HepG2 (cell line): ENCODE data around the gene TMEM214. TPM values are rescaled to one million over a fixed set of nuclear protein-coding genes. Genes with fewer than 3 reads are reported as not detected.

Experiments used
- ATF7-NPFF ChIP-seq: sonication (generic); formaldehyde crosslinking; IDR thresholded peaks from 2 replicates; pipeline ENCODE4 v1.8.1; 2023; ENCODE audit warnings: mild to moderate bottlenecking, low read depth, missing genetic modification reagents, moderate library complexity
- ETV5 ChIP-seq: IDR thresholded peaks from 2 replicates; pipeline ENCODE4 v1.6.1; 2018; ENCODE audit warnings: missing biosample characterization, missing genetic modification reagents, inconsistent platforms, borderline replicate concordance
- FOXA1 ChIP-seq, 2 experiments: fragments of 450-650 bp in 1 of 2; sonication (generic) in 1 of 2; formaldehyde crosslinking in 1 of 2; IDR thresholded peaks; 2 replicates each; pipeline versions ENCODE4 v1.4.0 to v1.6.1; 2016 to 2020; ENCODE audit warnings: missing genetic modification reagents in 1 of 2
- KLF16 ChIP-seq, 2 experiments: sonication (generic) in 1 of 2; formaldehyde crosslinking in 1 of 2; IDR thresholded peaks; 2 replicates each; pipeline versions ENCODE4 v1.6.1 to v1.8.0; 2016 to 2023; ENCODE audit warnings: missing genetic modification reagents in 2 of 2, missing compliant biosample characterization in 1 of 2
- MIER3 ChIP-seq: IDR thresholded peaks from 2 replicates; pipeline ENCODE4 v1.6.1; 2016; ENCODE audit warnings: missing compliant biosample characterization, borderline replicate concordance
- RARG ChIP-seq: sonication (generic); formaldehyde crosslinking; IDR thresholded peaks from 2 replicates; pipeline ENCODE4 v1.4.0; 2020; ENCODE audit warnings: low read depth, mild to moderate bottlenecking, missing genetic modification reagents
- SNRNP70 ChIP-seq: fragments of 200-400 bp; formaldehyde crosslinking; IDR thresholded peaks from 2 replicates; pipeline ENCODE4 v1.6.1; 2017; ENCODE audit warnings: mild to moderate bottlenecking, low read depth, low read length, moderate library complexity
- TMF1 ChIP-seq: sonication (generic); formaldehyde crosslinking; IDR thresholded peaks from 2 replicates; pipeline ENCODE4 v1.8.1; 2022; ENCODE audit warnings: low read depth, missing genetic modification reagents
- ZBTB40 ChIP-seq, 2 experiments: fragments of 450-650 bp in 1 of 2; sonication (generic) in 1 of 2; formaldehyde crosslinking in 1 of 2; IDR thresholded peaks; 2 replicates each; pipeline versions ENCODE4 v1.6.1 to v1.8.0; 2016 to 2022; ENCODE audit warnings: antibody characterized with exemption in 1 of 2, mild to moderate bottlenecking in 1 of 2, missing genetic modification reagents in 1 of 2
- ZFP90 ChIP-seq: sonication (generic); formaldehyde crosslinking; IDR thresholded peaks from 2 replicates; pipeline ENCODE4 v1.8.0; 2022; ENCODE audit warnings: missing genetic modification reagents, mild to moderate bottlenecking, inconsistent platforms, borderline replicate concordance
- ZKSCAN8 ChIP-seq: IDR thresholded peaks from 2 replicates; pipeline ENCODE4 v1.6.1; 2016; ENCODE audit warnings: borderline replicate concordance, missing genetic modification reagents, missing compliant biosample characterization
- ZNF383 ChIP-seq: sonication (generic); formaldehyde crosslinking; IDR thresholded peaks from 2 replicates; pipeline ENCODE4 v1.4.0; 2020; ENCODE audit warnings: missing genetic modification reagents, mild to moderate bottlenecking, borderline replicate concordance
- ZNF616 ChIP-seq: sonication (generic); formaldehyde crosslinking; IDR thresholded peaks from 2 replicates; pipeline ENCODE4 v1.5.0; 2020; ENCODE audit warnings: low read depth, mild to moderate bottlenecking, missing genetic modification reagents
- ZNF782 ChIP-seq: sonication (generic); formaldehyde crosslinking; IDR thresholded peaks from 2 replicates; pipeline ENCODE4 v1.4.0; 2020; ENCODE audit warnings: missing genetic modification reagents, mild to moderate bottlenecking, borderline replicate concordance
- ZNF841 ChIP-seq: sonication (generic); formaldehyde crosslinking; IDR thresholded peaks from 2 replicates; pipeline ENCODE4 v1.8.1; 2023; ENCODE audit warnings: missing genetic modification reagents, borderline replicate concordance
- ZSCAN21 ChIP-seq: sonication (generic); formaldehyde crosslinking; IDR thresholded peaks from 2 replicates; pipeline ENCODE4 v1.8.0; 2022; ENCODE audit warnings: mild to moderate bottlenecking, missing genetic modification reagents, moderate library complexity, borderline replicate concordance
- polyA plus RNA-seq, 8 experiments: library from polyadenylated mRNA; depleted of rRNA in 3 of 8; stranded (reverse) in 7 of 8; unstranded in 1 of 8; fragments of >200 nt; fragmentation: Illumina TruSeq in 4 of 8; extraction: Trizol in 4 of 8; gene quantifications; 2 replicates each; pipeline versions ENCODE4 v1.2.1 to v1.2.3, GENCODE V29; 2011 to 2016; ENCODE audit warnings: low read depth in 4 of 8, missing spikeins in 1 of 8, mixed read lengths in 1 of 8; ENCODE audit not compliant: insufficient read depth in 1 of 8
- total RNA-seq, 5 experiments: library from RNA; depleted of rRNA; stranded (reverse); fragments of >200 nt; fragmentation: Illumina TruSeq; extraction: Trizol; gene quantifications; 2 replicates each; pipeline ENCODE4 v1.2.3, GENCODE V29; 2016; ENCODE audit warnings: low read depth in 1 of 5
- TF ChIP-seq, protein P1 (sequence below): IDR thresholded peaks from 2 replicates; pipeline ENCODE4 v1.6.1; 2012; ENCODE audit warnings: inconsistent platforms
- TF ChIP-seq, protein P2 (sequence below): IDR thresholded peaks from 2 replicates; pipeline ENCODE4 v1.6.1; 2016; ENCODE audit warnings: low read depth

Gene TMEM214
- total and polyA plus RNA-seq, 2 of the 13 experiments (the other 11 are each of a cell fraction or from before 2014, with no cell fraction given): 58.3 to 132 TPM

DNA sequence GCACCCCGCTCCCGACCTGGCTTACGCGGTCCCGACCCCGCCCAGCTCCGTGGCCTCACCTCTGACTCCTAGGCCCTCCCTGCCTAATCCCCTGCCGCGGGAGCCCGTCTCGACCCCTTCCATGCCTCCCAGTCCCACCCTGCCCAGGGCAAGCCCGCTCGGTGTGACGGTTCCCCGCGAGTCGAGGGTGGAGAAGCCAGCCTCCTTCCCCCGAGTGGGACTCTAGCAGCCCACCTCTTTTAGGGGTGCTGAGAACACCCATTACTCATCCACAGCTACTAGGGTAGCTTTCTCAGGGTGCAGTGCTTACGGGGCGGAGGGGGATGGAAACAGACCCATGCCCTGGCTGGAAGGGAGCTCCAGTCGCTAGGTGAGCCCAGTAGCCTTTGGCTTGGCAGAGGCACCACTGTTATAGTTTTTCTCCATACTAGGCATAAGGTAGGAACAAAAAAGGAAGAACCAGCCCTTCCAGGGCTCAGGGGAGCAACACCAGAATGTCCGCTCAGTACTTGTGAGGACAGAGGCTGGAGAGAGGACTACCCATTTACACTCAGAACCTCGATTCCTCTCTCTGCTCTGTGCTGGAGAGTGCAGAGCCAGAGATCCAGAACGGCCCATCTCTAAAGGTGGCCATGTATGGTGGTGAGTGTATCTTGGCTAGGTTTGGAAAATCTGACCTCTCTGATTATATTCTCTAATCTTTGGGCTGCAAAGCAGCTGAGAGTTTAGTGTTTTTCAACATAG lies 19.3 kb downstream of the TMEM214 start (continued):
- no peak for TF ChIP-seq ZBTB40 (IDR thresholded peaks at IDR 0.05)
- TF ChIP-seq ZBTB40 (CRISPR knock-in tag; IDR thresholded peaks at IDR 0.05): no peak
- TF ChIP-seq TMF1 (CRISPR knock-in tag): no peak
- TF ChIP-seq MIER3 (CRISPR knock-in tag): no peak
- TF ChIP-seq ZNF782 (CRISPR knock-in tag): no peak
- TF ChIP-seq FOXA1 (IDR thresholded peaks at IDR 0.05): no peak
- no peak for TF ChIP-seq FOXA1 (CRISPR knock-in tag; IDR thresholded peaks at IDR 0.05)
- no peak for TF ChIP-seq ATF7-NPFF
- no peak; the same call in 1 of the 2 replicates for TF ChIP-seq ZSCAN21
- TF ChIP-seq ZNF383 (CRISPR knock-in tag): no peak
- TF ChIP-seq, protein P1, sequence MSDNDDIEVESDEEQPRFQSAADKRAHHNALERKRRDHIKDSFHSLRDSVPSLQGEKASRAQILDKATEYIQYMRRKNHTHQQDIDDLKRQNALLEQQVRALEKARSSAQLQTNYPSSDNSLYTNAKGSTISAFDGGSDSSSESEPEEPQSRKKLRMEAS: no peak
- no peak for TF ChIP-seq KLF16 (CRISPR knock-in tag; IDR thresholded peaks at IDR 0.05)
- TF ChIP-seq, protein P2, sequence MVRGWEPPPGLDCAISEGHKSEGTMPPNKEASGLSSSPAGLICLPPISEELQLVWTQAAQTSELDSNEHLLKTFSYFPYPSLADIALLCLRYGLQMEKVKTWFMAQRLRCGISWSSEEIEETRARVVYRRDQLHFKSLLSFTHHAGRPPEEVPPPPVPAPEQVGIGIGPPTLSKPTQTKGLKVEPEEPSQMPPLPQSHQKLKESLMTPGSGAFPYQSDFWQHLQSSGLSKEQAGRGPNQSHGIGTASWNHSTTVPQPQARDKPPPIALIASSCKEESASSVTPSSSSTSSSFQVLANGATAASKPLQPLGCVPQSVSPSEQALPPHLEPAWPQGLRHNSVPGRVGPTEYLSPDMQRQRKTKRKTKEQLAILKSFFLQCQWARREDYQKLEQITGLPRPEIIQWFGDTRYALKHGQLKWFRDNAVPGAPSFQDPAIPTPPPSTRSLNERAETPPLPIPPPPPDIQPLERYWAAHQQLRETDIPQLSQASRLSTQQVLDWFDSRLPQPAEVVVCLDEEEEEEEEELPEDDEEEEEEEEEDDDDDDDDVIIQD: no peak
- no peak for TF ChIP-seq RARG
- no peak for TF ChIP-seq ETV5 (CRISPR knock-in tag)
- no peak for TF ChIP-seq ZKSCAN8 (CRISPR knock-in tag)
- no peak for TF ChIP-seq SNRNP70
- TF ChIP-seq ZFP90: no peak
- TF ChIP-seq ZNF841 (CRISPR knock-in tag): no peak
- 0 out of 2 replicates have a peak, but pooled peaks have one; percentile 1 for TF ChIP-seq ZNF616 (CRISPR knock-in tag)
